ENCODE measurements around the gene TBC1D16.

GRCh38 chr17:79924639-79924976 lies 111.1 kb downstream of the TBC1D16 start:
- TF ChIP-seq, protein P1, sequence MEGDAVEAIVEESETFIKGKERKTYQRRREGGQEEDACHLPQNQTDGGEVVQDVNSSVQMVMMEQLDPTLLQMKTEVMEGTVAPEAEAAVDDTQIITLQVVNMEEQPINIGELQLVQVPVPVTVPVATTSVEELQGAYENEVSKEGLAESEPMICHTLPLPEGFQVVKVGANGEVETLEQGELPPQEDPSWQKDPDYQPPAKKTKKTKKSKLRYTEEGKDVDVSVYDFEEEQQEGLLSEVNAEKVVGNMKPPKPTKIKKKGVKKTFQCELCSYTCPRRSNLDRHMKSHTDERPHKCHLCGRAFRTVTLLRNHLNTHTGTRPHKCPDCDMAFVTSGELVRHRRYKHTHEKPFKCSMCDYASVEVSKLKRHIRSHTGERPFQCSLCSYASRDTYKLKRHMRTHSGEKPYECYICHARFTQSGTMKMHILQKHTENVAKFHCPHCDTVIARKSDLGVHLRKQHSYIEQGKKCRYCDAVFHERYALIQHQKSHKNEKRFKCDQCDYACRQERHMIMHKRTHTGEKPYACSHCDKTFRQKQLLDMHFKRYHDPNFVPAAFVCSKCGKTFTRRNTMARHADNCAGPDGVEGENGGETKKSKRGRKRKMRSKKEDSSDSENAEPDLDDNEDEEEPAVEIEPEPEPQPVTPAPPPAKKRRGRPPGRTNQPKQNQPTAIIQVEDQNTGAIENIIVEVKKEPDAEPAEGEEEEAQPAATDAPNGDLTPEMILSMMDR (IDR thresholded peaks at IDR 0.05), result no peak
- TF ChIP-seq POLR2A (IDR thresholded peaks at IDR 0.05), result no peak

Data from breast epithelium (tissue), 3 donors.